Panc1 (cell line): ENCODE data around the gene NMRK2. TPM values are rescaled to one million over a fixed set of nuclear protein-coding genes. Genes with fewer than 3 reads are reported as not detected.
A peak's percentile ranks its signal among the peaks of the same experiment; 100 is the strongest.

Source experiments
- ATAC-seq: fragments of 200-7000 bp; cut with Tn5 transposase; 2 replicates; pipeline ENCODE4 v1.9.1; 2020; ENCODE audit warnings: mild to moderate bottlenecking, moderate library complexity
- BruUV-seq: library from RNA; stranded (reverse); fragments of 400-500 nt; replicated peaks from 2 replicates; lab custom pipeline; 2021; lab: Mats Ljungman, UMichigan
- CTCF ChIA-PET: fragments of 300-600 bp; sonication (Branson Sonifier 250); formaldehyde crosslinking; loops from one replicate; lab custom pipeline; 2022; ENCODE audit warnings: antibody characterized with exemption; lab: Charles Lee
- POLR2A ChIA-PET: fragments of 300-600 bp; sonication (Branson Sonifier 250); formaldehyde crosslinking; loops from one replicate; lab custom pipeline; 2022; ENCODE audit warnings: antibody characterized with exemption; lab: Charles Lee
- DNase-seq: peaks from one replicate; pipeline ENCODE4 v3.0.0-alpha.2; 2010; ENCODE audit warnings: low read depth, low spot score
- H3K27ac ChIP-seq: 2 replicates; pipeline ENCODE4 v1.5.1; 2011; ENCODE audit warnings: mild to moderate bottlenecking, low read length, inconsistent platforms
- H3K27me3 ChIP-seq: fragments of 200-500 bp; sonication (Bioruptor generic); 2 replicates; pipeline ENCODE4 v1.6.0; 2014; ENCODE audit warnings: low read length, inconsistent platforms; ENCODE audit not compliant: control insufficient read depth, insufficient read depth
- H3K36me3 ChIP-seq: fragments of 200-500 bp; sonication (Bioruptor generic); 2 replicates; pipeline ENCODE4 v1.5.1; 2014; ENCODE audit warnings: inconsistent platforms, mild to moderate bottlenecking, low read length, moderate library complexity; ENCODE audit not compliant: control insufficient read depth, insufficient read depth
- H3K4me1 ChIP-seq: 2 replicates; pipeline ENCODE4 v1.5.1; 2011; ENCODE audit warnings: inconsistent platforms, mild to moderate bottlenecking, low read length, moderate library complexity; ENCODE audit not compliant: control insufficient read depth, insufficient read depth
- H3K4me3 ChIP-seq, 2 experiments: 2 replicates each; pipeline ENCODE4 v1.5.1; 2011 to 2012; ENCODE audit warnings: low read depth in 2 of 2, low read length in 2 of 2, mild to moderate bottlenecking in 2 of 2, inconsistent platforms in 1 of 2, moderate library complexity in 1 of 2
- H3K9me3 ChIP-seq: fragments of 200-500 bp; sonication (Bioruptor generic); 2 replicates; pipeline ENCODE4 v1.5.1; 2014; ENCODE audit warnings: low read depth, mild to moderate bottlenecking, inconsistent platforms, low read length, moderate library complexity; ENCODE audit not compliant: control insufficient read depth, insufficient read depth
- POLR2AphosphoS5 ChIP-seq: IDR thresholded peaks from 2 replicates; pipeline ENCODE4 v1.6.1; 2012; ENCODE audit warnings: mild to moderate bottlenecking, low read depth, low read length, moderate library complexity
- SIN3A ChIP-seq: IDR thresholded peaks from 2 replicates; pipeline ENCODE4 v1.6.1; 2012; ENCODE audit warnings: low read depth, mild to moderate bottlenecking, low read length, moderate library complexity, borderline replicate concordance; ENCODE audit not compliant: insufficient read depth
- TCF7L2 ChIP-seq: IDR thresholded peaks from 2 replicates; pipeline ENCODE4 v1.6.1; 2011; ENCODE audit warnings: mild to moderate bottlenecking, low read depth, low read length, inconsistent platforms
- in situ Hi-C: cut with HindIII; loops from 2 replicates; pipeline ENCODE4 v1.10.0; 2016; ENCODE audit warnings: low sequenced_read_pairs, low pct_unique_long_range_greater_than_20kb
- intact Hi-C: fragments of 100-400 bp; cut with micrococcal nuclease; formaldehyde crosslinking; loops from one replicate; pipeline ENCODE4 v1.10.0; 2022; ENCODE audit not compliant: unreplicated experiment
- total RNA-seq: library from RNA; stranded (reverse); gene quantifications from one replicate; pipeline ENCODE4 v1.2.1, GENCODE V29; 2021; ENCODE audit not compliant: unreplicated experiment
- TF ChIP-seq, protein P1 (sequence below): fragments of 450-650 bp; IDR thresholded peaks from 2 replicates; pipeline ENCODE4 v1.5.1; 2017; ENCODE audit warnings: mild to moderate bottlenecking
- TF ChIP-seq, protein P2 (sequence below), 2 experiments: IDR thresholded peaks; 2 replicates each; pipeline ENCODE4 v1.6.1; 2011 to 2012; ENCODE audit warnings: low read depth in 2 of 2, control low read depth in 1 of 2, low read length in 1 of 2, mild to moderate bottlenecking in 1 of 2, moderate library complexity in 1 of 2; ENCODE audit not compliant: insufficient read depth in 1 of 2

The NMRK2 gene
- total RNA-seq, 1 experiment from 2014 or later, result 0.21 TPM

DNA sequence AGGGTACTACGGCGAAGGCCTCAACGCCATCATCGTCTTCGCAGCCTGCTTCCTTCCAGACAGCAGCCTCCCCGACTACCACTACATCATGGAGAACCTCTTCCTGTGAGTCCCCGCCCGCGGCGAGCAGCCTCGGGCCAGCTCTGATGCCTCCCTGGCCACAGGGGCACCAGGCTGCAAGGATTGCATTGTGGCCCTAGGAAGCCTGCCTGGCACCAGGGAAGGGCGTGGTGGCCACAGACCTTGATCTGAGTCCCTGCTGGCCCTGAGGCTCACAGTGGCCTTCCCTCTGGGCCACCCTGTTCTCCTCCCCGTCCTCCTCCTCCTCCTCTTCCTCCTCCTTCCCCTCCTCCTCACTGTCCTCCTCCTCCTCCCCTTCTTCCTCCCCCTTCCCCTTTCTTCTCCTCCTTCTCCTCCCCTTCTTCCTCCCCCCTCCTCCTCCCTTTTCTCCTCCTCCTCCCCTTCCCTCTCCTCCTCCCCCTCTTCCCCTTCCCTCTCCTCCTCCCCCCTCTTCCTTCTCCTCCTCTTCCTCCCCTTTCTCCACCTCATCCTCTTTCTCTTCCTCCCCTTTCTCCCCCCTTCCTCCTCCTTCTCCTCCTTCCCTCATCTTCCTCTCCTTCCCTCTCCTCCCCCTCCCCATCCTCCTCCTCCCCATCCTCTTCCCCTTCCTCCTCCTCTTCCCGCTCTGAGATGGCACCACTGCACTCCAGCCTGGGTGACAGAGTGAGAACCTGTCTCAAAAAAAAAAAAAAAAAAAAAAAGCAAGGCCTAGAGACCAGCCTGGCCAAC lies 24.4 kb upstream of the NMRK2 start:
- no peaks in the 10 kb centered on the region for H3K9me3 ChIP-seq
- ATAC-seq (peak; percentile 86), DNase-seq (no peak)
- CTCF ChIA-PET, result no interaction called here
- no peak overlapping the region for H3K4me3 ChIP-seq
- in situ Hi-C loops, result no loop called here
- H3K27ac ChIP-seq, result no peak overlapping the region
- BruUV-seq, result no TSS peak
- no peaks in the 10 kb centered on the region for H3K27me3 ChIP-seq
- no peaks in the 10 kb centered on the region for H3K4me1 ChIP-seq
- no peak for TF ChIP-seq SIN3A
- TF ChIP-seq, protein P1, sequence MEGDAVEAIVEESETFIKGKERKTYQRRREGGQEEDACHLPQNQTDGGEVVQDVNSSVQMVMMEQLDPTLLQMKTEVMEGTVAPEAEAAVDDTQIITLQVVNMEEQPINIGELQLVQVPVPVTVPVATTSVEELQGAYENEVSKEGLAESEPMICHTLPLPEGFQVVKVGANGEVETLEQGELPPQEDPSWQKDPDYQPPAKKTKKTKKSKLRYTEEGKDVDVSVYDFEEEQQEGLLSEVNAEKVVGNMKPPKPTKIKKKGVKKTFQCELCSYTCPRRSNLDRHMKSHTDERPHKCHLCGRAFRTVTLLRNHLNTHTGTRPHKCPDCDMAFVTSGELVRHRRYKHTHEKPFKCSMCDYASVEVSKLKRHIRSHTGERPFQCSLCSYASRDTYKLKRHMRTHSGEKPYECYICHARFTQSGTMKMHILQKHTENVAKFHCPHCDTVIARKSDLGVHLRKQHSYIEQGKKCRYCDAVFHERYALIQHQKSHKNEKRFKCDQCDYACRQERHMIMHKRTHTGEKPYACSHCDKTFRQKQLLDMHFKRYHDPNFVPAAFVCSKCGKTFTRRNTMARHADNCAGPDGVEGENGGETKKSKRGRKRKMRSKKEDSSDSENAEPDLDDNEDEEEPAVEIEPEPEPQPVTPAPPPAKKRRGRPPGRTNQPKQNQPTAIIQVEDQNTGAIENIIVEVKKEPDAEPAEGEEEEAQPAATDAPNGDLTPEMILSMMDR, result no peak
- no peak for TF ChIP-seq POLR2AphosphoS5
- TF ChIP-seq TCF7L2, result no peak
- H3K36me3 ChIP-seq, result no peaks in the 10 kb centered on the region
- intact Hi-C loops, result no loop called here
- POLR2A ChIA-PET, result no interaction called here

DNA sequence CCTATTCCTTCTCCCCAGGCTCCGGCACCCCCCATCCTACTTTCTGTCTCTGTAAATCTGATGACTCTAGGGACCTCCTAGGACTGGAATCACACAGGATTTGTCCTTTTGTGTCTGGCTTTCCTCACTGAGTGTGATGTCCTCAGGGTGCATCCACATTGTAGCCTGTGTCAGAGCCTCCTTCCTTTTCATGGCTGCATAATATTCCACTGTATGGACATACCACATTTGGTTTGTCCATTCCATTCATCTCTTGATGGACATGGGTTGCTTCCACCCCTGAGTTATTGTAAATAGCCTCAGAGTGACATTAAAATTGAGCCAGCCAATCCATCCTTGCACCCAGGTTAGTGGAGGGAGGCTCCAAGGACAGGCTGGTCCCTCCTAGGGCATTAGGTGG lies 22.8 kb upstream of the NMRK2 start:
- H3K27ac ChIP-seq, result no peak overlapping the region
- BruUV-seq, result no TSS peak
- intact Hi-C loops, result no loop called here
- H3K4me3 ChIP-seq, result no peak overlapping the region
- H3K9me3 ChIP-seq, result no peaks in the 10 kb centered on the region
- H3K4me1 ChIP-seq, result no peaks in the 10 kb centered on the region
- no peaks in the 10 kb centered on the region for H3K27me3 ChIP-seq
- ChIA-PET CTCF (no interaction called here), POLR2A (no interaction called here)
- TF ChIP-seq TCF7L2 (no peak), POLR2AphosphoS5 (no peak), SIN3A (no peak)
- TF ChIP-seq, protein P1, result no peak
- TF ChIP-seq, protein P2, sequence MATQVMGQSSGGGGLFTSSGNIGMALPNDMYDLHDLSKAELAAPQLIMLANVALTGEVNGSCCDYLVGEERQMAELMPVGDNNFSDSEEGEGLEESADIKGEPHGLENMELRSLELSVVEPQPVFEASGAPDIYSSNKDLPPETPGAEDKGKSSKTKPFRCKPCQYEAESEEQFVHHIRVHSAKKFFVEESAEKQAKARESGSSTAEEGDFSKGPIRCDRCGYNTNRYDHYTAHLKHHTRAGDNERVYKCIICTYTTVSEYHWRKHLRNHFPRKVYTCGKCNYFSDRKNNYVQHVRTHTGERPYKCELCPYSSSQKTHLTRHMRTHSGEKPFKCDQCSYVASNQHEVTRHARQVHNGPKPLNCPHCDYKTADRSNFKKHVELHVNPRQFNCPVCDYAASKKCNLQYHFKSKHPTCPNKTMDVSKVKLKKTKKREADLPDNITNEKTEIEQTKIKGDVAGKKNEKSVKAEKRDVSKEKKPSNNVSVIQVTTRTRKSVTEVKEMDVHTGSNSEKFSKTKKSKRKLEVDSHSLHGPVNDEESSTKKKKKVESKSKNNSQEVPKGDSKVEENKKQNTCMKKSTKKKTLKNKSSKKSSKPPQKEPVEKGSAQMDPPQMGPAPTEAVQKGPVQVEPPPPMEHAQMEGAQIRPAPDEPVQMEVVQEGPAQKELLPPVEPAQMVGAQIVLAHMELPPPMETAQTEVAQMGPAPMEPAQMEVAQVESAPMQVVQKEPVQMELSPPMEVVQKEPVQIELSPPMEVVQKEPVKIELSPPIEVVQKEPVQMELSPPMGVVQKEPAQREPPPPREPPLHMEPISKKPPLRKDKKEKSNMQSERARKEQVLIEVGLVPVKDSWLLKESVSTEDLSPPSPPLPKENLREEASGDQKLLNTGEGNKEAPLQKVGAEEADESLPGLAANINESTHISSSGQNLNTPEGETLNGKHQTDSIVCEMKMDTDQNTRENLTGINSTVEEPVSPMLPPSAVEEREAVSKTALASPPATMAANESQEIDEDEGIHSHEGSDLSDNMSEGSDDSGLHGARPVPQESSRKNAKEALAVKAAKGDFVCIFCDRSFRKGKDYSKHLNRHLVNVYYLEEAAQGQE (IDR thresholded peaks at IDR 0.05; ENCODE audit: insufficient read depth in 1 of 2, low read depth in 2 of 2, low read length in 1 of 2), result no peak
- DNase-seq (no peak), ATAC-seq (no peak)
- in situ Hi-C loops, result no loop called here
- H3K36me3 ChIP-seq, result no peaks in the 10 kb centered on the region
